Activated CD4-positive, alpha-beta T cell treated with anti-CD3 and anti-CD28 coated beads, Interleukin-2, amount 10 ng/mL, durations not matched to agents 24 days and 14 days (primary cell): ENCODE data around the gene LRRC45. TPM values are rescaled to one million over a fixed set of nuclear protein-coding genes. Genes with fewer than 3 reads are reported as not detected.

ENCODE experiments used
- DNase-seq: peaks from one replicate; pipeline ENCODE4 v3.0.0; 2022
- H3K27ac Mint-ChIP-seq: one replicate; pipeline ENCODE4 v1.8.0; 2022; ENCODE audit warnings: mild to moderate bottlenecking, mixed read lengths
- H3K27me3 Mint-ChIP-seq: one replicate; pipeline ENCODE4 v1.8.0; 2022; ENCODE audit warnings: mixed read lengths
- H3K36me3 Mint-ChIP-seq: one replicate; pipeline ENCODE4 v1.8.0; 2022; ENCODE audit warnings: low read depth, mild to moderate bottlenecking, mixed read lengths
- H3K4me1 Mint-ChIP-seq: one replicate; pipeline ENCODE4 v1.8.0; 2021; ENCODE audit warnings: mixed read lengths
- H3K4me3 Mint-ChIP-seq: one replicate; pipeline ENCODE4 v1.8.0; 2022; ENCODE audit warnings: mild to moderate bottlenecking, moderate library complexity, mixed read lengths
- H3K9me3 Mint-ChIP-seq: one replicate; pipeline ENCODE4 v1.8.0; 2021; ENCODE audit warnings: mixed read lengths
- intact Hi-C: fragments of 100-400 bp; cut with micrococcal nuclease; formaldehyde crosslinking; loops from one replicate; pipeline ENCODE4 v1.15.1; 2023
- total RNA-seq: library from RNA; stranded (reverse); gene quantifications from 2 replicates; pipeline ENCODE4 v1.2.3, GENCODE V29; 2022

LRRC45 gene
- total RNA-seq, 1 donor from 2014 or later = 40.6 TPM

DNA sequence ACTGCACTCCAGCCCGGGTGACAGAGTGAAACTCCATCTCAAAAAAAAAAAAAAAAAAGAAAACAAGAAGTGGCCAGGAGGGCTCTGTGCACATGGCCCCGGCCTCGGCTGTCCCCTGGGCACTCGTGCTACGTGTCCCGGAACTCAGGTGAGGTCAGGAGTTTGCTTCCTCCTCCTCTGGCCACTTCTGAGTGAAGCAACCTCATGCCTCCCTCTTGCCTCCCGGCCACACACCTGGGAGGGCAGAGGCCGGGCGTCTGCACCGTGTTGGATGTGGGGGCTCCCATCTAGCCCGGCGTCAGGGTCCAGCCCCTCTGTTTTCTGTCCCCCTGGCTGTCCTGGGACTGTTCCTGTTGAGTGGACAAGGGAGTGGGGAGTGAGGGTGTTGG lies 23.5 kb upstream of the LRRC45 start:
- Mint-ChIP-seq H3K4me3 (no peak overlapping the region), H3K4me1 (no peaks in the 10 kb centered on the region), H3K9me3 (no peaks in the 10 kb centered on the region), H3K27ac (no peak overlapping the region), H3K36me3 (peaks cover 2% of the 10 kb centered on the region), H3K27me3 (no peaks in the 10 kb centered on the region)
- no peak for DNase-seq
- intact Hi-C loops = no loop called here

DNA sequence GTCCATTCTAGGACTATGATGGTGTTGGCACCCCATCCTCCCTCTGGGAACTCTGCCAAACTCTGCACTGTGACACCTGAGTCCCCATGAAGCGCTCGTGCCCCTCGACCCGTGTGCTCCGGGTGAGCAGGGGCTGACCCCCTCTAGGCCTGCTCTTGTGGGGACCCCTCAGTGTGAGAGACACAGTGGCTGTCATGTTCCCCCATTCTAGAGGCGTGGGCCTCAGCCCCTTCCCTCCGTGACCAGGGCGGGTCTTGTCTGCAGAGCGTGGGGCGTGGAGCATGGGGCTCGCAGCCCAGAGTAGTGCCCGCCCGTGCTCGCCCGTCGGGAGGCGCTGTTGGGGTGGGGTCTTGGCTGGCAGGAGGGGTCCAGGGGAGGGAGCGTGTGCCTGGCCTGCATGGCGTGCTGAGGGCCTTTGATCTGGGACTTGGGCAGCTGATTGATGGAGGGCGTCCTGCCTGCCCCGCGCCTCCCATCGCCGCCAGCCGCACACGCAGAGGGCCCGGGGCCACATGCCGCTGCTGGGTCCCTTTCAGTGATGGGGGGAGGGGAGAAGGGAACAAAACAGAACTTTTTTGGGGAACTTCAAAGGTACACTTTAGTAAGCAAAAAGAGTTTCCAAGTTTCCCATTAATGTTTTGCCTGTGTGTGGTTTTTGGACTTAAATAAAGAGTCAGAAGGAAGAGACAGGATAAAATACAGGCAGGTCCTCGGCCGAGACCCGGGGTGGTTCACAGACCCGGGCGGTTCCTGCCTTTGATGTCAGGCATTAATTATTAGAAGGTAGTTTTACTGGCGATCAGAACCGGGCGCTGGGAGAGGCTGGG lies 22.9 kb upstream of the LRRC45 start:
- Mint-ChIP-seq H3K36me3 (peaks cover 2% of the 10 kb centered on the region), H3K4me1 (no peaks in the 10 kb centered on the region), H3K4me3 (no peak overlapping the region), H3K9me3 (no peaks in the 10 kb centered on the region), H3K27ac (no peak overlapping the region), H3K27me3 (no peaks in the 10 kb centered on the region)
- no peak for DNase-seq
- intact Hi-C loops = no loop called here

DNA sequence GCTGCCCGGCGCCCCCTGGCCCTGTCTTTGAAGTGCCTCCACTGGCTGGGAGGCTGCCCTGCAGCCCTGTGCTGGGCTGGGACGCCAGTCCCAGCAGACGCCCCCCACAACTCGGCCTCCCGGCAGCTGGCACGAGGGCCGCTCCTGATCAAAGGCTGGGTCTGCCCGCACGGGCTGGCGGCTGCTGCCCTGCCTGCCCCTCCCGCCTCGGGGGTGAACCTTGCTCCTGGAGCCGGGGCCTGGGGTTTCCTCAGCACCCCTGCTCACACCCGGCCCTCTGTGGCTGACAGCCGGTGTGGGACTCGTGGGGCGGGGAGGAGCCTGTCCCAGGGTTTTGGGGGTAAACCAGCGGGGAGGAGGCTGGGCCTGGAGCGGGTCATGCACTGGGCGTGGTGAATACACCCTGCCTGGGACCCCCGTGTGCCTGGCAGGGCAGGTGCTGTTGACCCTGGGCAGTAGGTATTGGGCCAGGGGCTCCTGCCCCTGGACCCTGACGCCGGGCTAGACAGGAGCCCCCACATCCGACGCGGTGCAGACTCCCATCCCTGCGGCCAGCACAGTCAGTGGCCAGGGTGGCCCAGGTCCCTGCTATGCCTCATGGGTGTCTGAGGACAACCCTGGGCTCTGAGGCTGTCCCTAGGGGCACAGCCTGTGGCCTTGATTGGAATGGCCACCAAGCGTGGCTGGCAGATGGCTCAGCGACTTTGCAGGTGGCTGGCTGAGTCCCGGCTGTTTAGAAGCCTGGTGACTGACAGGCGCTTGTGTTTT lies 22.1 kb upstream of the LRRC45 start:
- Mint-ChIP-seq H3K4me3 (no peak overlapping the region), H3K27ac (no peak overlapping the region), H3K27me3 (no peaks in the 10 kb centered on the region), H3K36me3 (peaks cover 2% of the 10 kb centered on the region), H3K4me1 (no peaks in the 10 kb centered on the region), H3K9me3 (no peaks in the 10 kb centered on the region)
- intact Hi-C loops = no loop called here
- no peak for DNase-seq

DNA sequence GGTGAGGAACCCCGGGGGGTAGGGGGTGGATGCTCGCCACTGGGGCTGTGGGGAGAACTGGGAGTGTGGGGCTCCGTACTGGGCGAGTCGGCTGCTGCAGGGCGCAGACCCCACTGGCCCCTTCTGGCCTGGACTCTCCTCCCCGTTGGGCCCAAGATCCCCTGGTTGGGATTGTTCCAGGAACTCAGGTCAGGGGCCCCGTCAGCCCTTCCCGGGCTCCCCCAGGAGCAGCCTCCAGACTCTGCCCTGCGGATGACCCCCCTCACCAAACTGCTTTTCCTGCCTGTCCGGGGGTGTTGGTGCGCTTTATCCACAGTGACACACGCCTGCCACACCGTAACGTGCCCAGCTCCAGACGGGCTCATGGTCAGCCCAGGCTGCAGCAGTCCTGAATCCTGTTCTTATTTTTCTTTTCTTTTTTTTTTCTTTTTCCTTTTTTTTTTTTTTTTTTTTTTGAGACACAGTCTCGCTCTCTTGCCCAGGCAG lies 21.5 kb upstream of the LRRC45 start:
- H3K4me1 Mint-ChIP-seq = no peaks in the 10 kb centered on the region
- H3K27ac Mint-ChIP-seq = no peak overlapping the region
- peaks cover 2% of the 10 kb centered on the region for H3K36me3 Mint-ChIP-seq
- no peak for DNase-seq
- no peaks in the 10 kb centered on the region for H3K9me3 Mint-ChIP-seq
- intact Hi-C loops = no loop called here
- H3K27me3 Mint-ChIP-seq = no peaks in the 10 kb centered on the region
- no peak overlapping the region for H3K4me3 Mint-ChIP-seq

DNA sequence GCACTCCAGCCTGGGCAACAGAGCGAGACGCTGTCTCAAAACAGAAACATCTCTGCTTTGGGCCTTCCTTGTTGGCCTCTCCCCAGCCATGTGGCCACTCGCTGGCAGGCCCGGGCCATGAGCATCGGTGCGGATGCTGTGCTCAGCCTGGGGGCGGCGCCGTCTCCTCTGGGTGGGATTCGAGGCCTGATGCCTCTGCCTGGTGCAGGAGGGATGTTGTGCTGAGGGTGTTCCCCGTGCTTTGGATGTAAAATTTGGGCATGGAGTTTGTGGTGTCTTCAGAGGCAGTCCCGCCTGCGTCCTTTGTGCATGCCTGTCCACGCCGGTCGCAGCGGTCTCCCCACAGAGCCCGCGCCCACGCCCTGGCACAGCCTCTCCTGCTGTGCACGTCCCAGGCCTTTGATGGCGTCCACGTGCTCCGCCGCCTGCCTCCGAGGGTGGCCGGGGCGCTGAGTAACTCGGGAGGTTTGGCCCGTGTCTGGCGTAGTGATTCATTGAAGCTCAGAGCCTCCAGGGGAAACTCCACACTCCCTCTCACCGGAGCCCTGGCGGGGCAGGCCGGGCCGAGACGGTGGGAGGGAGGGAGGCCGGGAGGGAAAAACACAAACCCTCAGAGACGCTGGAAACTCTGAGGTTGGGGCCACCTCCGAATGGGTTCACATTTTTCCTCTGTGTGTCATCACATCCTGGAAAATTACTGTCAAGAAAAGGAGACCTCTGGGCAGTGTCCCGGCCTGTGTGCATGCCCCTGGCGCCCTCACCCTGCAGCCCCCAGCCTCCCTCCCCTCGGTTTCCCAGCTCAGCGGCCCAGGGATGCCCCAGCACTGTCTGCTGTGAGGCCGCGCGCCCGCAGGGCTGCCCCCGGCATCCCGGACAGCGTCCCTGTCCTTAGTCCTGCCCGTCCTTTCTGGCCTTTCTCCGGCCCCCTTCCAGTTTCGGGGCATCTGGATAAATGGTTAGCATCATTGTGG lies 19.4 kb upstream of the LRRC45 start:
- no peaks in the 10 kb centered on the region for H3K9me3 Mint-ChIP-seq
- H3K27me3 Mint-ChIP-seq = no peaks in the 10 kb centered on the region
- H3K4me1 Mint-ChIP-seq = no peaks in the 10 kb centered on the region
- DNase-seq = no peak
- intact Hi-C loops = no loop called here
- no peak overlapping the region for H3K27ac Mint-ChIP-seq
- no peaks in the 10 kb centered on the region for H3K36me3 Mint-ChIP-seq
- H3K4me3 Mint-ChIP-seq = no peak overlapping the region

DNA sequence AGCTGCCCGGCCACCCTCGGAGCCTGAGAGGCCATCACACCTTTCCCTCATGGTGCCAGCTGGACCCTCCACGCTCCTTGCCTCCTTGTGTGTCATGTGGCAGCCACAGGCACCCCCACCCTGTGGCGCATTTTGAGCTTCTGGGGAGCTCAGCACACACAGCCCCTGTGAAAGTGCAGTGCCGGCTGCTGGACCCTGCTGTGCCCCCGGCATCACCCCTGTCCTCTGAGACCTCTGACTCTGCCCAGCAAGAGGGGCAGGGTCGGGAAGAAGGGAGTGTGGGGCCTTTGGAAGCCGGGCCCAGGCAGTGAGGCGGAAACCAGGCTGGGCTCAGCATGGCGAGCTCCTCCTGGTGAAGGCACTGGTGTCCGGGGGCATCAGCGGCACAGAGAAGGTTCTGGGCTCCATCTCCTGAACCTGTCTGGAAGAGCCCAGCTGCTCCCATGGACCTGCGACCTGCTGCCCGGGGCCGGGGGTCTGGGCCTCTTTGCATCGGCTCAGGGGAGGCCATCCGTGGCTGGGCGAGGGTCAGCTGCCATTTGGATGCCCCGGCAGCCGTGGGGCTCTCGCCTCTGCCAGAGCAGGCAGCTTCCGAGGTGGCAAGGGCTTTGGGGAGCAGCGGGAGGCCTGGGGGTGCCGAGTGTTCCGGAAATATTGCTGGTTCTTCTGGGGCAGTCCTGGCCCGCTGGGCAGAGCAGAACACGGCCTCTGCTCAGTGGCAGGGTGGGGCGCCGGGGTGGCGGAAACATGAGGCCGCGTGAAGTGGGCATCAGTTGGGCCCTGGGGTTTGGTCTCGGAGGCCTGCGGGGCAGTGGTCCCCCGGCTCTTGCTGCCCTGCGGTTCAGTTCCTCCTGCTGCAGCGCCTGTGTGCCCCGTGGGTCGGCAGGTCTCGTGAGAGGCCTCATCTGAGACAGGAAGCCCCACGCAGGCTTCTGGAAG lies 18.3 kb upstream of the LRRC45 start:
- DNase-seq = no peak
- no peaks in the 10 kb centered on the region for H3K36me3 Mint-ChIP-seq
- intact Hi-C loops = no loop called here
- H3K4me1 Mint-ChIP-seq = no peaks in the 10 kb centered on the region
- H3K27me3 Mint-ChIP-seq = no peaks in the 10 kb centered on the region
- no peak overlapping the region for H3K4me3 Mint-ChIP-seq
- H3K9me3 Mint-ChIP-seq = no peaks in the 10 kb centered on the region
- H3K27ac Mint-ChIP-seq = no peak overlapping the region

DNA sequence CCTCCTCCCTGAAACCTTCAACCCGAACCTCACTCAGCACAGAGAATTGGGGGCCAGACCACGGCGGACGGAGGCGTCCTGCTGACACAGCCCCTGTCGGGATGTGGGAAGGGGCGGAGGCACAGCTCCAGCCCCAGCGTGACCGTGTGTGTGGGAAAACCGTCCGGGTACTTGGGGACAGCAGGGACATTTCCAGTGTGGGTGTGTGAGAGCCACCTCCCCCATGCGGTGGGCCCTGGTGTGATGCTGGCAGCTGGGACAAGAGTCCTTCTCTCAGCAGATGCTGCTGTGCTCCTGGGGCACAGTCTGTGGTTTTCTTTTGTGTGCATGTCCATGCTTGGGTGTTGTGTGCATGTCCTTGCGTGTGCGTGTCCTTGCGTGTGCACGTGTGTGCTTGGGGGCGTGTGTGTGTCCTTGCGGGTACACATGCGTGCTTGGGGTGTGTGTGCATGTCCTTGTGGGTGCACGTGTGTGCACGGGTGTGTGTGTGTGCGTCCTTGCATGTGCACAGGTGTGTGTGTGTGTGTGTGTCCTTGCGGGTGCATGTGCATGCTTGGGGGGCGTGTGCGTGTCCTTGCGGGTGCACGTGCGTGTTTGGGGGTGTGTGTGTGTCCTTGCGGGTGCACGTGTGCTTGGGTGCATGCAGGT lies 17.3 kb upstream of the LRRC45 start:
- Mint-ChIP-seq H3K27me3 (no peaks in the 10 kb centered on the region), H3K4me3 (no peak overlapping the region), H3K9me3 (no peaks in the 10 kb centered on the region), H3K27ac (no peak overlapping the region), H3K4me1 (no peaks in the 10 kb centered on the region), H3K36me3 (no peaks in the 10 kb centered on the region)
- intact Hi-C loops = no loop called here
- no peak for DNase-seq

DNA sequence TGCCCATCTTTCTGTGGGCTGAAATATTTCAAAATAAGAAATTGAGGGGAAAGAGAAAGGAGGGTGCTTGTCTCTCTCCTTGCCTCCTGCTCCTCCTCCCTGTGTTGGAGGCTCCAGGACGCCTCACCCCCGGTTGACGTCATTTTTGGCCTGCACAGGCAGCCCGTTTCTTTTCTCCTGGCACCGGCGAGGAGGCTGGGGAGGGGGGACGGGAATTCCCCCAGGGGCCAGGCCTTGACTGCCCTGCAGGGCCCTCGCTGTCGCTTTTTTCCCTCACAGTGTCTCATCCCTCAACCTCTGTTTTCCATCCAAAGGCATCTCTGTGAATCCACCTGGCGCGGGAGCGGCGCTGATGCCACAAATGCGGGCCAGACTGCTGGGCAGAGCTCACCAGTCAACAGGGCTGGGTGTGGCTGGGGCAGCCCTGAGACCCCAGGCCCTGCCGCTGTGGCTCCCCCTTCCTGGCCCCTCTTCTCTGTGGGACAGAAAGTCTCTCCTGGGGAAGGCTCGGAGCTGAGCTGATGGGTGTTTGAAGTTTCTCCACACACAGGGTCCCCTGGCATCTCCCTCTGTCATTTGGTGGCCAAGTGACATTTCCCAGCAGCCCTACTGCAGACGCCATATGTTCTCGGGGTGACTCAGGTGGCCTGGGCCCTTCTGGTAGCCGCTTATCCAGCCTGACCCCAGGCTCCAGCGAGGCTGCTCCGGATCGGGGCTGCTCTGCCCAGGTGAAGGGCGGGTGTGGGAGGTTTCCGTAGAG lies 16.5 kb upstream of the LRRC45 start:
- DNase-seq = no peak
- no peaks in the 10 kb centered on the region for H3K4me1 Mint-ChIP-seq
- no peaks in the 10 kb centered on the region for H3K27me3 Mint-ChIP-seq
- no peak overlapping the region for H3K27ac Mint-ChIP-seq
- intact Hi-C loops = no loop called here
- no peaks in the 10 kb centered on the region for H3K9me3 Mint-ChIP-seq
- no peaks in the 10 kb centered on the region for H3K36me3 Mint-ChIP-seq
- H3K4me3 Mint-ChIP-seq = no peak overlapping the region

DNA sequence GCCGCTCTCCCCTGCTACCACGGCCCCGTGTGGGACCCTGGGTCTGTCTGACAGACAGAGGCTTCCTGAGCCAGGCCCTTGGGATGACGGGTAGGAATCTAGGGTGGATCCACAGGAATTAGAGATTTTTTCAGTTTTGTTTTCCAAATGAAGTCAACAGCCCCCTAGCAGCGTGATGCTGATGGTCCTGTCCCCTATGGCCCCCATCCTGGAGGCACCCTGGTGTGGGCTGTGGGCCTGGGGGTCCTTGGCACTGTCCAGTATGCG lies 15.9 kb upstream of the LRRC45 start:
- Mint-ChIP-seq H3K36me3 (no peaks in the 10 kb centered on the region), H3K4me3 (no peak overlapping the region), H3K27me3 (no peaks in the 10 kb centered on the region), H3K27ac (no peak overlapping the region), H3K9me3 (no peaks in the 10 kb centered on the region), H3K4me1 (no peaks in the 10 kb centered on the region)
- intact Hi-C loops = no loop called here
- DNase-seq = no peak

DNA sequence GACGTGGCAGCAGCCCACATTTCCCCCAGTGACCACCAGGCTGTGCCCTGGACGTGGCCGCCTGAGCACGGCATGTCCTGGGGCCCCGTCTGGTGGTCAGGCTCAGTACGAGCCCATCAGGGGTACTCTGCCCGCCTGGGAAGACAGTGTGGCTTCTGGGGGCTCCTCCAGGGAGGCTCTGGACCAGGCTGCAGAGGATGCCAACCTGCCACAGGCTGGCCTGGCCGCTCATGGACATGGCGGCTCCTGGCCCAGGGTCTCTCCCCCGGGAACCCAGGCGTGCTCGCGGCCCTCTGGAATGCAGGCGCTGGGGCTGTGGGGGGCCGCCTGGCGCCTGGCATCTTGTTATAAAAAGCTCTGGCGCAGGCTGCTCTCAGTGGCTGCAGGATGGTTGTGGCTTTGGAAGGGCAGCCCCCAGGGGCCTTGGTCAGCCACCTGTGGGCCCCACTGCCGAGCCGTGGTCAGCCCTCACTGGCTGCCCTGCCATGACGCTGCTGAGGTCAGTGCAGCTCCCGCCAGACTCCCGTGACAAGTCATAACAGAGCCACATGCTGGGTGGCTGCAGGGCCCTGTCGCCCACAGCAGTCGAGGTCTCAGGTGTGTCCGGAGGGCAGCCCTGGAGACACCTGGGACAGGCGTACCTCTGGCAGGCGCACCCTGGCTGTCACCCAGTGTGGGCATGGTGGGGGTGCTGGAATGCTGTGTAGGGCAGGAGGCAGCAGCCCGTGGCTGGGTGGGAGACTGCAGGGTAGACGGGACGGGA lies 15.4 kb upstream of the LRRC45 start:
- Mint-ChIP-seq H3K9me3 (no peaks in the 10 kb centered on the region), H3K4me1 (no peaks in the 10 kb centered on the region), H3K27ac (no peak overlapping the region), H3K4me3 (no peak overlapping the region), H3K27me3 (no peaks in the 10 kb centered on the region), H3K36me3 (no peaks in the 10 kb centered on the region)
- intact Hi-C loops = no loop called here
- no peak for DNase-seq

DNA sequence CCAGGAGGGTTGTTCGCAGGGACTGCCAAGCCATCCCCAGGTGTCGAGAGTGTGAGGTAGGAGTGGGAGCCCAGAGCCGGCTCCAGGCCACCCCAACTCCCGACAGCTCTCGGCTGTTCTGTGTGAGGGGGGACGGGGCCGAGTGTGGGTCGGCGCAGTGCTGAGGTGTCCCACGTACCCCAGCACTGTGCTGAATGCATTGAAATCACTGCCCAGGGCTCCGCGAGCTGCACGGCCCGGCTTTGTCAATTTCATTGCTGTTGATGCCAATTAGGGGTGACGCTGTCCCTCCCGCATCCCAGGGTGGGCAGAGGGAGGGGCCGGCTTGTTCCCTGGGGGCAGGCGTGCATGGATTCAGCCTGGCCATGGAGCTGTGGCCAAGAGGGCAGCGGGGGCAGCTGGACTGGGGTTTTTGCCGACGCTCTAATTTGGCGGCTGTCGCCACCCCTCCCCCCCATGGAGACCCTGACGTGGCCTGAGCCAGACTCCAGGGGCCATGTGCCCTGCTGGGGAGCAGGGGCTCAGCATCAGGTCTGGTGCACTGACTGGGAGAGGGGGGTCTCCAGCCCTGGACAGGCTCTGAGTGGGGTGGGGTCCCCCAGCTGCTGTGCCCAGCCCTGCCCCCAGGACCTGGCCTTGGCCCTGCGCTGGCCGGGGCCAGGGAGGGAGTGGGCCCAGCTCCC lies 14.7 kb upstream of the LRRC45 start:
- Mint-ChIP-seq H3K9me3 (no peaks in the 10 kb centered on the region), H3K27ac (no peak overlapping the region), H3K4me3 (no peak overlapping the region), H3K27me3 (no peaks in the 10 kb centered on the region), H3K36me3 (no peaks in the 10 kb centered on the region), H3K4me1 (no peaks in the 10 kb centered on the region)
- no peak for DNase-seq
- intact Hi-C loops = no loop called here
